HG02970 (cell line): ENCODE results near the gene SETD1A.

ENCODE experiments used
- ATAC-seq: cut with Tn5 transposase; IDR thresholded peaks from one replicate; pipeline ENCODE4 v1.9.1; 2021; ENCODE audit warnings: mild to moderate bottlenecking, moderate library complexity, moderate number of reproducible peaks; ENCODE audit not compliant: unreplicated experiment, low FRiP score

SETD1A gene

DNA sequence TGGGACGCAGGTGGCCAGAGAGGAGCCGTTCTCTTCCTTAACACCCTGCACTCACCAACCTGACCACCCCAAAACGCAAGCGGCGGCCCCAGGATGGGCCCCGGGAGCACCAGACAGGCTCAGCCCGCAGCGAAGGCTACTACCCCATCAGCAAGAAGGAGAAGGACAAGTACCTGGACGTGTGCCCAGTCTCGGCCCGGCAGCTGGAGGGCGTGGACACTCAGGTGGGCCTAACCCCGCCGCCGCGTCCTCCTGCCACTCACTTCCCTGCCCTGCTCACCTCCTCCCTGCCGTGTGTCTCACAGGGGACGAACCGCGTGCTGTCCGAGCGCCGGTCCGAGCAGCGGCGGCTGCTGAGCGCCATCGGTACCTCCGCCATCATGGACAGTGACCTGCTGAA lies 22.9 kb downstream of the SETD1A start:
- no peak for ATAC-seq

DNA sequence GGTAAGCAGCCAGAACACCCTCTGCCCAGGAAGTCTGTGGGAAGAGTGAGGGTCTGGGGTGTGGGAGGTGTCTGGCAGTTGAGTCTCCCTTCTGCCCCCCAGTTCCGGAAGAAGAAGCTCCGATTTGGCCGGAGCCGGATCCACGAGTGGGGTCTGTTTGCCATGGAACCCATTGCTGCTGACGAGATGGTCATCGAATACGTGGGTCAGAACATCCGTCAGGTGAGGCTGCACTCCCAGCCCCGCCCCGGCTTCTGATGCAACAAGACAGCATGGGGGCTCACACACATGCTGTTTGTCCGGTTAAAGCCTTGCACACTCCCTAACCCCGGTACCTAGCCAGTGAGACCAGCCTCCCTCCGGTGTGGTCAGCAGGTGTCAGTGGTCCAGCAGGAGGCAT lies 23.4 kb downstream of the SETD1A start:
- no peak for ATAC-seq

DNA sequence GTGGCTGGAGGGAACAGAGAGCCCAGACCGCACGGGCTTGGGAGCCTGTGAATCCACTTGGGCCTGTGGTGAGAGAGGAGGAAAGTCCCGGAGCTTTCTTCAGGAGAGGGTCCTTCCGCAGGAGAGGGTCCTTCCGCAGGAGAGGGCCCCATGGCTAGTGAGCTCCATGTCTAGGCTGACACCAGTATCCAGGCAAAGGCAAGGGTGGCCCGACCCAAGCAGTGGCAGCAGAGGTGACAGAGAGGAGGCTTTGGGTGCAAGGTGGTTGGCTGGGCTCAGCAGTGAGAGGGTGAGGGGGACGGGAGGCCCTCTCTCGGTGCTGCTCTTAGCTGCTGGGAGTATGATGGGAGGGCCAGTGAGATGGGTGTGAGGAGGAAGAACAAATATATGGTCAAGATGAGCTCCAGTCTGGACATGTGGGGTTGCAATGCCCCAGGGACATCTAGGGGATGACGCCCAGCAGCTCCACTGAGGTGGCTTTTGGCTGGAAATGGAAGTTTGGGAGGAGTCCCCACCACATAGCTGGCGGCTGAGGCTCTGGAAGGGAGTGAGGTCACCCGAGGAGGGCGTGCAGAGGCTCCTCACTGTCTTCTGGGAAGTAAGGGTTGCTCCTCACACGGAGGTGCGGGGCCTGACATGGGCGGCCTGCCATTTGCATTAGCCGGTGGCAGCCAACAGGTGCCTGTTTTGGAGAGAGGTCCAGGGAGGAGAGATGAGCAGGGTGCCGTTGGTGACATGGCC lies 25.2 kb downstream of the SETD1A start:
- no peak for ATAC-seq

DNA sequence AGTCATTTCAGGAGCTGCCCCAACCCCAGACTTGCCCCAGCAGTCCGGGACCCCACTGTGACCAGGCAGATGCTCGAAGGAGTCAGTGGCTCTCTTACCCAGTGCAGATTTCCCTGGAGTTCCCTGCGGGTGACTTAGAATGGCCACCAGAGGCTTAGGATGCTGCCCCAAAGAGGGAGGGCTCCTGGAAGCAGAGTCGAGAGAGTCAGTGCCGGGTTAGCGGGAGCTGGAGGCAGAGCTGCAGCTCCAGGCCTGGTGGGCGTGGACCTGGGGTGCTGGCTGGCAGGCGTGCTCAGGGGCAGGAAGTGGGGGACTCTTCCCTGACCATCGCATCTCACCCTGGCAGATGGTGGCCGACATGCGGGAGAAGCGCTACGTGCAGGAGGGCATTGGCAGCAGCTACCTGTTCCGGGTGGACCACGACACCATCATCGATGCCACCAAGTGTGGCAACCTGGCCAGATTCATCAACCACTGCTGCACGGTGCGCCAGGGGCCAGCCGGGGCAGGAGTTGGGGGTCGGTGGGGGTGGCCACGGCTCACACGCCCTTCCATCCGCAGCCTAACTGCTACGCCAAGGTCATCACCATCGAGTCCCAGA lies 25.8 kb downstream of the SETD1A start:
- ATAC-seq: no peak

DNA sequence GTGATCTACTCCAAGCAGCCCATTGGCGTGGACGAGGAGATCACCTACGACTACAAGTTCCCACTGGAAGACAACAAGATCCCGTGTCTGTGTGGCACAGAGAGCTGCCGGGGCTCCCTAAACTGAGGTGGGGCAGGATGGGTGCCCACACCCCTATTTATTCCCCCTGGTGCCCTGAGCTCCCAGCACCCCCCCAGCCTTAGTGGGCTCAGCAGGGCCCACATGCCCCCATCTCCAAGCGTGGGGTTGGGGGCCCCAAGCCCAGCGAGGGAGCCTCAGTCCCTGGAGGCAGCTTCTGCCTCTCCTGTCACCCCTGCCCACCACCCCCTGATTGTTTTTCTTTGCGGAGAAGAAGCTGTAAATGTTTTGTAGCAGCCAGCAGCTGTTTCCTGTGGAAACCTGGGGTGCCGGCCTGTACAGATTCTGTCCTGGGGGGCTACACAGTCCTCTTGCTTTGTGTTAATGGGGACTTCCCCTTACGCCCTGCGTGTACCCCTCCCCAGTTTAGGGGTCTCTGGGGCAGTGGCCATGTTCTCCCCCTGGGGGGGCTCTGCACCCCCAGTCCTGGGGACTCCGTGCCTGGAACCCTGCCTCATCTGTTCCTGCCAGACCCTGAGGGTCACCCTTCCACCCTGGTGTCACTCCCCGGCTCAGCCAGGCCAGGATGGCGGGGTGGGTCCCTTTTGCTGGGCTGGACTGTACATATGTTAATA lies 26.5 kb downstream of the SETD1A start:
- ATAC-seq: no peak

DNA sequence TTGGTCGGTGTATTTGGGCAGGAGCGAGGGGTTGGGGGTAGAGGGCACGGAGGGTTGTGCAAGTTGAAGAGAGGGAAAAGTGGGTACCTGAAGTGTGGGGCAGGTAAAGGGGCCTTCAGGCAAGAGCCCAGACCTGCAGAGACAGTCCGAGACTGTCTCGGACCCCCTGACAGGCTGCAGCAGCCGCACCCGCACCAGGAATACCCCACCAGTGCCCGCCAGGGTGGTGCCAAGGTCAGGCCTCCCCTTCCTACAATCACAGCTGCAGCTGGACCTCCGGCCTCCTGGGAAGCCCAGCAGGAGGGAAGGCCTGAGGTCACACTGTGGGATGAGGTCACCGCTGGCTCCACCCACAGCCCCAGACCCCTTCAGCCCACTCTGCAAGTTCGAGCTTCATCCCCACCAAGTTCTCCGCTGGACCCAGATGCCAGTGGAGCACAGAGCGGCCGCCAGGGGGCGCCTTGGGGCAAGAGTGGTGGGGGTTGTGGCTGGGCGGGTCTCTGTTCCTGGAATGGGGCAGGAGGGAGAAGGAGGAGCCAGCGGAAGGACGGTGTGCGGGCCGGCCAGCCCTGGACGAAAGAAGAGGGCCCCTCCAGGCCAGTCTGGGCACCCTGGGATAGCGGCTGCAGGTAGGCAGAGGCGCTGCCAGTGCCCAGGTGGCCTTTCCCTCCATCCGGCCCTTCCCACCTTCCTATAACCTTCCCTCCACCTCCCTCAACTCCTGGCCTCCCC lies 27.3 kb downstream of the SETD1A start, which contains the start of gene HSD3B7:
Gene HSD3B7 (plus strand): TSS at position 539 of the 732 bp plus-strand sequence. CDS start 452 bp downstream, outside the sequence.
- no peak for ATAC-seq

DNA sequence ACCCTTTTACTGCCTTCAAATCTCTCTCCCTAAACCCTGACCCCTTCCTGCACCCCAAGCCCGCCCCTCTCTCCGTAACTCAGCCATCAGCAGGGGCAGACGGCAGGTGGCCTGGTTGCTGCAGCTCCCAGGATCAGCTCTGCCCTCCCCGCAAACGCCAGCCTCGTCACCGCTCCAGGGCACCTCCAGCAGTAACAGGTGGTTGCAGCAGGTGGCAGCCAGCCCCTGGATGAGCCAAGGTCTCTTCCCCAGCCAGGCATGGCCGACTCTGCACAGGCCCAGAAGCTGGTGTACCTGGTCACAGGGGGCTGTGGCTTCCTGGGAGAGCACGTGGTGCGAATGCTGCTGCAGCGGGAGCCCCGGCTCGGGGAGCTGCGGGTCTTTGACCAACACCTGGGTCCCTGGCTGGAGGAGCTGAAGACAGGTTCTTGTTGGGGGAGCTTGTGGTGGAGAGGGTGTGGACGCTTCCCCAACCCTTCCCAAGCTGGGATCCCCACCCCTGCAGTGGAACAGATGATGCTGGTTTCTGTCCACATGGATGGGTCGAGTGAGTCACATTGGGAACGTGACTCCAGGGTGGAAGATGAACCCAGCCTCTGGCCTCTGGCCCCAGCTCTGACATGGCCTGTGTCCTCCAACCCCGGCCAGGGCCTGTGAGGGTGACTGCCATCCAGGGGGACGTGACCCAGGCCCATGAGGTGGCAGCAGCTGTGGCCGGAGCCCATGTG lies 28.0 kb downstream of the SETD1A start:
- no peak for ATAC-seq

DNA sequence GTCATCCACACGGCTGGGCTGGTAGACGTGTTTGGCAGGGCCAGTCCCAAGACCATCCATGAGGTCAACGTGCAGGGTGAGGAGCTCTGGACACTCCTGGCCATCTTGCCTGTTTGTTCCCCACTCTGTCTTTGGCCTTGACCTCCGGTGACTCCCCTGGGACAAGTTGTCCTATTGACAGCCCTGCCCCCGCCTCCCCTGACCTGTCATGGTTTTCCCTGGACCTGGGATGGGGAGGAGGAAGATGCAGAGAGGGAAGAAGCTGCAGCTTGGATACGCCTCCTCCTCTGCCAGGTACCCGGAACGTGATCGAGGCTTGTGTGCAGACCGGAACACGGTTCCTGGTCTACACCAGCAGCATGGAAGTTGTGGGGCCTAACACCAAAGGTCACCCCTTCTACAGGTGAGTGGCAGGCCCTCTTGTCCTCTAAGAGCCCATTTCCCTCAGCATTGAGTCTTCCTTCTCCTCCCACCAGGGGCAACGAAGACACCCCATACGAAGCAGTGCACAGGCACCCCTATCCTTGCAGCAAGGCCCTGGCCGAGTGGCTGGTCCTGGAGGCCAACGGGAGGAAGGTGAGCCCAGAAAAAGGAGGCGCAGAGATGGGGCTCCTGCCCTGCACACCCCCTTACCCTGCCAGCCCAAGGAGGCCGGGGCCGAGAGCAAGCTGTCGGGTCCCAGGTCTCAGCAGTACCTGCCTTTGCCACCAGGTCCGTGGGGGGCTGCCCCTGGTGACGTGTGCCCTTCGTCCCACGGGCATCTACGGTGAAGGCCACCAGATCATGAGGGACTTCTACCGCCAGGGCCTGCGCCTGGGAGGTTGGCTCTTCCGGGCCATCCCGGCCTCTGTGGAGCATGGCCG lies 28.8 kb downstream of the SETD1A start:
- ATAC-seq: no peak

DNA sequence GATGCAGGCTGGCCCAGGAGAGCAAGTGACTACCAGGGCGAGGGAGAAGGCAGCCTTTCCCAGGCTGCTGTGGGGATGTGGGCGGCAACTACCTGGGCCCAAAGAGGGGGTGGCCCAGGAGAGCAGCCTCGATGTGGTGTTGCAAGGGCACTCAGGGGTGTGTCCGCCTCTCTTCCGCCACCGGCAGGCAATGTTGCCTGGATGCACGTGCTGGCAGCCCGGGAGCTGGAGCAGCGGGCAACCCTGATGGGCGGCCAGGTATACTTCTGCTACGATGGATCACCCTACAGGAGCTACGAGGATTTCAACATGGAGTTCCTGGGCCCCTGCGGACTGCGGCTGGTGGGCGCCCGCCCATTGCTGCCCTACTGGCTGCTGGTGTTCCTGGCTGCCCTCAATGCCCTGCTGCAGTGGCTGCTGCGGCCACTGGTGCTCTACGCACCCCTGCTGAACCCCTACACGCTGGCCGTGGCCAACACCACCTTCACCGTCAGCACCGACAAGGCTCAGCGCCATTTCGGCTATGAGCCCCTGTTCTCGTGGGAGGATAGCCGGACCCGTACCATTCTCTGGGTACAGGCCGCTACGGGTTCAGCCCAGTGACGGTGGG lies 30.1 kb downstream of the SETD1A start:
- no peak for ATAC-seq

DNA sequence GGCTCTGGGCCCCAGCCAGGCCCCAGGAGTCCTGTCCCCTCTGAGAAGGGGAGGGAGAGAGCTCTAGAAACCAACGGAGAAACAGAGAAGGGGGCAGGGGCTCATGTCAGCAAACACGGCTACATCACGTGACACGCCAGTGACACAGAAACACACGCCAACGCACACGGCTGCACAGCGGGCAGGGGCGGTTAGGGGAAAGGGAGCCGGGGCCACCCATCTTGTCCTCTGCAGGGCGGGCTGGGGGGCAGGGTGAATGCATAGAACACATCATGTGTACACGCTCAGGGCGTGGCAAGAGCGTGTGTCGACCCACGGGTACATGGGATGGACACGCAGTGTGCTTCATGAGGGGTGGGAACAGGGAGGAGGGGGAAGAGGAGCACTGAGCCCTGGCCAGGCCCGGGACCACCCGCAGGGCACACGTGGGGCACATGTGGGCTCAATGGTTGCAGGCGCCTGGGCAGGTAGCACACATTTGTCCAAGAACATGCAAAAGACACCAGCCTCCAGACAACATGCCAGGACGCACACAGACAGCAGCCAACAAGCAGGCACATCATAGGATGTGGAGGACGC lies 32.0 kb downstream of the SETD1A start:
- ATAC-seq: no peak

DNA sequence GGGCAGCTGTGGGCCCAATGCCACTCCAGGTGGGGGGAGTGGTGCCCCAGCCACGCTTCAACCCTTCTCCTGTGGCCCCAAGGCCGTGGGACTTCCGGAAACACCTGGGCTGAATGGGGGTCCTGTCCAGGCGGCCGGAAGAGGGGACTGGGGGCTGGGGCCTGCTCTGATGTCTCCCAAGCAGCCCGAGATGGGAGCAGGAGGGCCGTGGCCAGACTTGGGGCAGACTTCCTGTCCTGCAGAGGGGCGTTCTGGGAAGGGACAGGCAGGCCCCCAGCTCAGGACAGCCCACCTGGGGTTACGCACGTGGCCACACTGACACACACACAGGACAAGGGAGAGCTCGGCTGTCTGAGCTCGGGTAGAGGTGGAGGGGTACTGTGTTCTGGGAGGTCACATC lies 32.6 kb downstream of the SETD1A start:
- no peak for ATAC-seq

DNA sequence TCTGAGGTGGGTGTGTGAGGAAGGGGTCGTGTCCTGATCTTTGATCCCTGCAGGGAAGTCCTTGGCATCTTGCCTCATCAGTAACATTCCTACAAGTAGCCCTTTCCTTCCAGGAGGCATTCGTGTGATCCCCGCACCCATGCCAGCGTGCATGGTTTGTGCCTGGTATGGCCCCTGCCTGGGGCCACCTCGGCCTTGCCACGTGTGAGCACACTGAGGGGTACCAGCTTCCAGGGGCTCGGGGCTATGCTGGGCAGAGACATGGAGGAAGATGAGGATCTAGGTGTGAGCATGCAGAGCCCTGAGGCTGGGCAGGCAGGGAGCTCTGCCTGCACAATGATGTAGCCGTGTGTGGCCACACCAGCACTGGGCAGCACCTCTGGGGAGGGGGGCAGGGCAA lies 33.5 kb downstream of the SETD1A start:
- ATAC-seq: no peak

DNA sequence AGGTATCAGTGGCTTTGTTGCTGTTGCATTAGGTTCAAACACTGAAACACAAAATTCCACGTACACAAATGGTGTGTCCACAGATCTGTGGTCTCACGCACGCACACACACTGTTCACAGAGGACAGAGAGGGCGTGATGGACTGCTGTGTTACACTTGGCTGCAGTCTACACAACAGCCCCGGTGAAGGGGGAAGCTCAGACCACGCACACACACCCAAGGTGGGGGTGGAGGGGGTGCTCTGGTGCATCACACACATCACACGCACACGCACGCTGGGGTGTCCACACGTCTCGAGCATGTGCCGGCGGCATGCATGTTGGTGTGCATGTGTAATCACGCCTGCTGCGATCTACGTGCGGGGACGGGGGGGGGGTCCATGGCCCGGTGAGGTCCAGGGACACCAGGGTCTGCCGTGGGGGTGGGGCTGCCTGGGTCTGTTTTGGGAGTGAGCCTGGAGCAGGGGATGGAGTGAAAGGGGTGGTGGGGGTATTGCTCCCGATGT lies 34.8 kb downstream of the SETD1A start:
- ATAC-seq: no peak

DNA sequence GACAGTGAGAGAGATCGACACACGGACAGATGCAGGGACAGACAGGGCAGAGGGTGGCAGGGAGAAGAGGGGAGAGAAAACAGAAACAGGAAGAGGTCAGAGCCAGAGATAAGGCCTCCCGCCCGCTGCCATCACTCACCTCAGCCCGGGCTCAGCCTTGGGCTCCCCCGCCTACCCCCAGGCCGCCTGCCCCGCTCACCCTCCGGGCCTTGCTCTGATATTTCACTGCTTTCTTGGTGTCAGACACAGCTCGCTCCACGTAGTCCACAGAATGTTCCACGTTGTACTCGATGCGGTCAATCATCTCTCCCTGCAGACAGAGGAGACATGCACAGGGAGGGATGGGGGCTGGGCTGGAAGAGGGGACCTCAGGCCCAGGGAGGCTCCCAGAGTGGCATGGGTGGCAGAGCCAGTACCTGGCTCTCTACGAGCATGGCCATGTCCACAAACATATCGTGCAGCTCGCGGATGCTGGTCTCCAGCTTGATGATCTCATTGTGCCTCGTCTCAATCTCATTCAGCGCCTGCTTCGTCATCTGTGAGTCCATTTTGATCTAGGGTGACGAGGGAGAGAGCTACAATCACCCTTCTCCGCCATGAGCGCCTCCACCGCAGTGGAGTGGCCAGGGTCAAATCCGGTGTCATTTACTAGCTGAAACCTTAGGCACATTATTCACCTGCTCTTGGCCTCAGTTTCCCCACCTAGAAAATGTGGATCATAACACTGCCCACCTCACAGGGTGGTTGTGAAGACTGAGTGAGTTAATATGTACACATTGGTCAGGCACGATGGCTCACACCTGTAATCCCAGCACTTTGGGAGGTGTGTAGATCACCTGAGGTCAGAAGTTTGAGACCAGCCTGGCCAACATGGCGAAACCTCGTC lies 35.6 kb downstream of the SETD1A start:
- ATAC-seq: no peak

DNA sequence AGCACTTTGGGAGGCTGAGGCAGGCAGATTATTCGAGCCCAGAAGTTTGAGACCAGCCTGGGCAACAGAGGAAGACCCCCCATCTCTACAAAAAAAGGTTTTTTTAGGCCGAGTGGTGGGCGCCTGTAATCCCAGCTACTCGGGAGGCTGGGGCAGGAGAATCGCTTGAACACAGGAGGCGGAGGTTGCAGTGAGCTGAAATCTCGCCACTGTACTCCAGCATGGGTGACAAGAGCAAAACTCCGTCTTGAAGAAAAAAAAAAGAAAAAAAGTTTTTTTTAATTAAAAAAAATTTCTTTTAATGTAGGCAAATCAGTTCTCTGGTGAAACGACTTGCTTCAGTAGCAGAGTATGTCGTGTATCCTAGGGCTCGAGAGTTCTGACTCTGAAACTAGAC lies 38.4 kb downstream of the SETD1A start:
- no peak for ATAC-seq

DNA sequence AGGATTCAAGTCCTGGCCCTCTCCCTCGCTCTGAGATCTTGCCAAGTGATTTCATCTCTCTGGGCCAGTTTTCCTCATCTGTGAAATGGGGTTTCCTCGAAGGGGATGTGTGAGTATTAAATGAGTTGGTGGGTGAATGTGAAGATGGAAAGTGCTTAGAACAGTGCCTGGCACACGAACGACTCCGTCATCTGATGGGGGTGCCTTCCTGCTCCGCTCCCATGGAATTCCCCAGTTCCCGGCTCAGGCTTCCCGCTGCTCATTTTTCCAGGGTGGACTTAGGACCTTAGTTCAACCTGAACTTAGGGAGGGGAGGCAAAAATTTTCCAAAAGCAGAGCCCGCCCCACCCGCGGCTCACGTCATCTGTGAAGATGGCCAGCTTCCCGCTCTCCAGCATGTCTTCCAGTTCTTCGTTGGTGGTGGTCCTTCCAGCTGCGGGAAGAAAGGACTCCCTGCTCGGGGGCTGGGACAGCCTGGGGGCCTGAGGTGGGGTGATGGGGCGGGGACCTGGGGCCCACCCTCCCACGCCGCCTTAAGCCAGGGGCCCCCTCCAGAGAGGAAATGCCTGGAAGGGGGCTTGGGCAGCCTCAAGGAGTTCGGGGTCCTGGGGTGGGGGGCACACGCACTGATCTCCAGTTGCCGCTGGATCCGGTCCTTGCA lies 38.9 kb downstream of the SETD1A start:
- ATAC-seq: no peak
